Hair follicular keratinocyte (primary cell): ENCODE results near the gene LINS1. TPM values are rescaled to one million over a fixed set of nuclear protein-coding genes. Genes with fewer than 3 reads are reported as not detected.

Source experiments
- total RNA-seq: library from RNA; depleted of rRNA; stranded (reverse); fragments of >200 nt; gene quantifications from 2 replicates; pipeline ENCODE4 v1.2.3, GENCODE V29; 2015

Gene LINS1, protein sequence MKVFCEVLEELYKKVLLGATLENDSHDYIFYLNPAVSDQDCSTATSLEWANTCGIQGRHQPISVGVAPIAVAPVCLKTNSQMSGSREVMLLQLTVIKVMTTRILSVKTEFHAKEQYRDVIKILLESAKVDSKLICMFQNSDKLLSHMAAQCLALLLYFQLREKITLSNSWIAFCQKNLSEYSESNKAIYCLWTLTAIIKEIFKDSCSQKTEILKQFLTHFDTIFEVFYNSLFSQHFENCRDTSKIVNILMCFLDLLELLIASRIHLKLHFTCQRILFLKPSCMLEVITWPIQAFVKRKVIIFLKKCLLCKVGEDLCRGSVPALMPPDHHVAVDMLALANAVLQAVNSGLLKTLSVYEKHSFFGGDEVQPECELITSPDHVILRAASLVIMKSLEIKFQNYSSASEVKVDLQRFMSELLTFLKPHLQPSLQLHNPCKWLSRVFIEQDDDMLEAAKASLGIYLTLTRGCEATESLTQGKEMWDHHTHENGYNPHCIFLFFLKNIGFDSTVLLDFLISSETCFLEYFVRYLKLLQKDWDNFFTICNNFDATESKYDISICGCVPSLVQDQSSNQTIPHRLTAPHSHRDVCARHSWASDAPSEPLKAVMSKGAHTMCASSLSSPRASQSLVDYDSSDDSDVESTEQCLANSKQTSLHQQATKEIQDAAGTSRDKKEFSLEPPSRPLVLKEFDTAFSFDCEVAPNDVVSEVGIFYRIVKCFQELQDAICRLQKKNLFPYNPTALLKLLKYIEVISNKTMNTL
- 9.7 and 13.3 TPM in 2 replicates for total RNA-seq

DNA sequence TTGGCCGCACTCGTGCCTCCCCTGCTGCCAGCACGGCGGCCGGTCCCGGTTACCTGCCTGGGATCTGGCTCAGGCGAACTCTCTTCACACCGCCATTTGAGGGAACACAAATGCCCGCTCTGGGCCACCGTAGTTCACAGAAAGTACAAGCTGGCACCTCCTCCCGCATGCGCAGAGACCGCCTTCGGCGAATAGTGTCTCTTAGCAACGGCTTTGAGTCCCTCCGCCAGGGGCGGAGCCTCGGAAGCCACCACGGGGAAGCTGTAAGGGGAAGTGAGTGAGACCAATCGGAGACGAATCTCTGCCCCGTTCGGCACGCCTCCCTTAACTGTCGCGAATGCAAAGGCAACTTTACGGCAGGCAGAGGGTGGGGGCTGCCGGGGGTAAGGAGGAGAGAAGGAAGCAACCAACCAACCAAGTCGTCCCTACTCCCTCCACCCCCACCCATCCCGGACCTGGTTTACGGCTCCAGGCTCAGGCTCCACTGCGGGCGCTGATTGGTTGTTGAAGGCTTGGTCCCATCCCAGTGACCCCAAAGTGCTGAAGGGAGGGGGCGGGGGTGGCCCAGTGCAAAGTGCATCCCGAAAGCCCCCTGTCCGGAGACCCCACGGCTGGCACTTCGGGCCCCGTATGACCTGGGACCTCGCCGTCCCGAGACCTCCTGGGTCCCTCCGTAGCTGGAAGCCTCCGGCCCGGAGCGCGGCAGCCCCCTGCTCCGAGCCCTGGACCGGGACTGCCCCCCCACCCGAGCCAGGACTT lies at the start of gene LINS1, which contains the start of gene ASB7:
TSS of gene LINS1 (minus strand) at position 121 of the 759 bp plus-strand sequence. CDS start 21,342 bp downstream, outside the sequence.
TSS of gene ASB7 (plus strand) at position 526 of the 759 bp plus-strand sequence. CDS start 9,628 bp downstream, outside the sequence.

DNA sequence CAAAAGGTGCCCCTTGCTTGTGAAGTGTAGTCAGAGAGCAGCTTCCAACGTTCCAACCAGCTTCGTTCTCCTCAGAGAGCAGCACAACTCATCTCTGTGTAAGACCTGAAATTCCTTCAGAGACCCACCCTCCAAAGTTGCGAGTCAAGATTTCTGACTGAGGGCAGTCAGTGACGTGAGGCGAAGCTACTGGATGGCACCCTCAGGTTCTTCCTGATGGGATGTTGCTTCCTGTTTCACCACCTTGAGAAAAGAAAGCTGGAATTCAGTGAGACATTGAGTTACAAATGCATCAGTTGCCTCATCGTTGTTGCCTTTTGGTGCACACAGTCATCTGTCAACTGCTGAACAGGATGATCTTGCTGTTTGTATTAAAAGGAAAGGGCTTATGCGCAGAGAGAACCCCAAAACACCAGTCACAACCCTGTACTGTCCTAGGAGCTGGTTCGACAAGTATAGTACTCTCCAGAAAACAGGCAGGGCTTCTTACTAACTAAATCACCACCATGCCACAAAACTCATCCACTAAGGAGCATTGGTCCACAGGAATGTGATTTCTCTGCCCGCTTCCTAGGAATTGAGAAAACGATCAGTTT lies 73.1 kb downstream of the LINS1 start, which contains the start of gene CERS3:
TSS of gene CERS3 (minus strand) at position 118 of the 596 bp plus-strand sequence. CDS start 27,101 bp downstream, outside the sequence.

Other genes starting within 250 kb of the LINS1 start
- gene CERS3, start 73.2 kb downstream of the LINS1 start, total RNA-seq, result 10.7 and 15.1 TPM in 2 replicates
- 6.0 and 7.8 TPM in 2 replicates for gene ASB7, start 405 bp upstream of the LINS1 start, total RNA-seq